ENCODE results near the gene RNF220. TPM values are rescaled to one million over a fixed set of nuclear protein-coding genes. Genes with fewer than 3 reads are reported as not detected.
A peak's percentile ranks its signal among the peaks of the same experiment; 100 is the strongest.
"Not testable (repeated sequence)": the region's sequence is repeated elsewhere in the genome, so short reads cannot be mapped to it uniquely, and the experiment has no call there.

The RNF220 gene
- total RNA-seq, 1 donor from 2014 or later: 21.5 TPM

DNA sequence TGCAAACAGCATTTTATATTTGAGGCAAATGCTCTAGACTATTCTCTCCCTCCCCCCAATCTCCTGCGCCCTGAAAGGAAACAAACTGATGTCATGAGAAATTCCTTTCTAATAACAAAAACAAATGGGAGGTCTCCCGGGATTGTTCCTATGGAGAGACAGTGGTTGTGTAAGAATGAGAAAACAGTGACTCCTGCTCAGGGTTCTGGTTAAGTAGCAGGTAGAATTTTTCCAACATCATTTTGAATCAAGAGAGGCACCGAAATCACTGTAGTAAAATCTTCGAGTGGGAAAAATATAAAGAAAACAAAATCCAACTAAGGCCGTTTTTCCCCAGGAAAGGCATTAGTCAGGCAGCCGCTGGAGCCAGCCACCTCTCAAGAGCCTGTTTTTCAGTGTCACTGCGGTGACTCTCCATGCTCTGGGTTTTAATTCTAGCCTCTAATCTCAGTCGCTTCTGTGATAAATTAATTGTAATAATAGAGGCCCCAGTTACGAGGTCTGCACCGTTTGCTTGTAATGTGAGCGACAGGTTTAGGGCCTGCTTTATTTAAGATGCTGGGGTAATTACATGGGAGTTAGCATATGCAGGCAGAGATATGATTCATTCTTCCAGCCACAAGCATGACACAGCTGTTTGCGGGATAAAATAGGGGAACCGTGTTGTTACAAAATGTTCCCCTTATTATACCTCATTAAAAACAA, 80.3 kb downstream of the RNF220 start:
- ATAC-seq (no peak), DNase-seq (ENCODE audit: low spot score) (no peak)

DNA sequence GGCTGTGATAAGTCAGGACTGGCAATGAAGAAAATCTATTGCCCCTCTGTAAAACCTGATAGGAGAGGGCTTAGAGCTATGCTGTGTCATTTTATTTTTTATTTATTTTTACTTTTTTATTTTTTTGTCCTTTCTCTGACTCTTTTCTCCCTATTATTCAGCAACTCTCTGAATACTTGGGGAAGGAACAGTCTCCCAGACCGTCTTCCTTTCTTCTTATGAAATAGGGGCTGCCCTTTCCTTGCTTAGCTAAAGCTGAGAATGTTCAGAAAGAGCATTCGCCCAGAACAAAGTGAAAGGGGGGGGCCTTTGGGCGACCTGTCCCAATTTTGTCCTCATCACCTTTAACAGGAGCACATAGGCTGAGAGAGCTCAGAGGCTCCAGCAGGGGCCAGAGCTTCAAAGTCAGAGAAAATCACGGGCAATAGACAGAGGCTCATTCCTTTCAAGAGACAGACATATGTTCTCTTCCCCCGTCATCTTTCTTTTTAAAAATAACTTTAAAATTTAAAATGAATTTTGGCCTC, 80.9 kb downstream of the RNF220 start:
- no peak for DNase-seq (ENCODE audit: low spot score)
- ATAC-seq: no peak

DNA sequence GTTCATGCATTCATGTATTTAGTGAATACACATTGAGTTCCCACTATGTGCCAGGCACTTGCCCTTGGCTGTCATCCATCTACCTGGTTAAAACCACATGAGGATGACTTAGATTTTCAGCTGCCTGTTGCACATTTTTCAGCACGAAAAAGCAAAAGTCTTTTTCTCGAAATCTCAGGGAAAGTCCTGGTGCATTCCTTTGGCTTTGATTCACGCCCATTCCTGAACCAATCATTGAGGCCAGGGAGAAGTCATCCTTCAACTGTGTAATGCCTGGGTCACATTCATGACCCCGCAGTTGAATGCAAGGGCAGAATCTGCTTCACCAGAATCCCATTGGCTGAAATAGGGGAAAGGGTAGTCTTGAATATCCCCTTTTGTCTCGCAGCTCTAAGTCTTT, 84.4 kb downstream of the RNF220 start:
- DNase-seq (ENCODE audit: low spot score) (no peak), ATAC-seq (no peak)

DNA sequence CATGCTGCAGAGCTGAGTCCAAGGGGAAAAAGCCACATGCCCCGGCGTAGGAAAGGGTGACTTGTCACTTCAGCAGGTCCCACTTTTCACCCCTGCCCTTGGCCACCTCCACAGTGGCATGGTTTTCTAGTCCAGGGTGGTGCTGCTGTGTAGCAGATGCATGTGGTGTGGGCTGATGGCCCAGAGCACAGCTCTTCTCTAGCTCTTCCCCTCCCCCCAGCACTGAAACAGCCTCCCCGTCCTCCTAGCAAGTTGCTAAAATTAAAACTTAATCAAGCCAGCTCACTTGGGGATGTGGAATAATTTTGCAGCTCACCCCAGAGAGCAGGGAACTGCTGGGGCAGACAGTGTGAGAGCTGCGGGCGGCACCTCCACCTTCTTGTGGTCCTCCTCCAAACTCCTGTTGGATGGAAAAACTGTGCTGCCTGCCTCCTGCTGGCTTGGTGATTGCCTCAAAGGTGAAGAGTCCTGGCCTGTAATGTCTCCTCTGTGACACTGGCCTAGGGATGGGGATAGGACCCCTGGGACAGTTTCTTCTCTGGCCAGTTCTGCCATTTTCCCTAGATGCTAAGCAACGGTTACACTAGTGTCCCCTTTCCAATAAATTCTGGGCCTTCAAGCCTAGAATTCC, 91.6 kb downstream of the RNF220 start:
- DNase-seq (ENCODE audit: low spot score) (no peak), ATAC-seq (no peak)

DNA sequence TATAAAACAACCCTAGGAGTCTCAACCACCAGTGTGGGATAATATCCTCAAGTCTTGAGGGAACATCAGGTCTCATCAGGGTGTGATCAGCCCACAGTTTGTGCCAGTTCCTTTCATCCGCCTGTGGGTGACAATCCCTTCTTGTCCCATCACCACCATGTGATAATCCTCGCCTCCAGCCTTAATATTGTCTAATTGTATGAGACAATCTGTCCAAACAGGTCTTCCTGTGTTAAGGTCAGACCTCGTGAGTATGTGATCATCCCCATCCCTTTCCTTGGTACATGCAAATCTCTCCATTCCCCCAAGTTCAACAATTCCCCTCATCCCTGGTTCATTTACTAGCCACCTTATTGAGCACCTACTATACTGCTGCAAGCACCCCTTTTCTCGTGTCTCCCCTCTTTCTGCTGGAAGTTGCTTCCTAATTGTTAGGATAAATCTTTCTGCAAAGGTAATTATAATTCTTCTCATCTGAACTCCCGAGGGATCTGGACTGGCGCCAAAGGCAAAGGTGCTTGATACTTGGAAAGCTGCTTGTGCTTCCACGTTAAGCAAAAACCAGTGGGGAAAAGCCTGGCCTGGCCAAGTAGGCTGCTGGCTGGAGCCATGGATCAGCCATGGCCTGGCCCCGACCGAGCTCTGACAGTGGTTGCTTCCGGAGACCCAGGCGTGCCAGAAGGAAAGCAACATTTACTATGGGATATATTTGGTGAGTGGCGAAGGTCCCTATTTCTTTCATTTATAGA, 92.5 kb downstream of the RNF220 start:
- DNase-seq (ENCODE audit: low spot score) (no peak), ATAC-seq (no peak)

DNA sequence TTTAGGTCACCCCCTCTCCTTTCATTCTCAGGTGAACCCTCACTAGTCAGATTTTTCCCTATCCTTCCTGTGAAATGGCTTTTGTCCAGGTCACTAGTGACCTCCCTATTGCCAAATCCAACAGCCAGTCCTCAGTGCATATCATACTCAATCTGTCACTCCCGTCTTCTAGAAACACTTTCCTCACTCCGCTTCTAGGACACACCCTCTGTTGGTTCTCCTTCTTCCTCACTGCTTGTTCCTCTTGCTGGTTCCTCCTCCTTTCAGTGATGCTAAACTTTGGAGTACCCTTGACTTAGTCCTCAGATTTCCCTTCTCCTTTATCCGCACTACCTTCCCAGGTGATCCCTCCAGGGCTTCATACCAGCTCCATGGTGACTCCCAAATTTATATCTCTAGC, 94.3 kb downstream of the RNF220 start:
- ATAC-seq: peak; percentile 19

DNA sequence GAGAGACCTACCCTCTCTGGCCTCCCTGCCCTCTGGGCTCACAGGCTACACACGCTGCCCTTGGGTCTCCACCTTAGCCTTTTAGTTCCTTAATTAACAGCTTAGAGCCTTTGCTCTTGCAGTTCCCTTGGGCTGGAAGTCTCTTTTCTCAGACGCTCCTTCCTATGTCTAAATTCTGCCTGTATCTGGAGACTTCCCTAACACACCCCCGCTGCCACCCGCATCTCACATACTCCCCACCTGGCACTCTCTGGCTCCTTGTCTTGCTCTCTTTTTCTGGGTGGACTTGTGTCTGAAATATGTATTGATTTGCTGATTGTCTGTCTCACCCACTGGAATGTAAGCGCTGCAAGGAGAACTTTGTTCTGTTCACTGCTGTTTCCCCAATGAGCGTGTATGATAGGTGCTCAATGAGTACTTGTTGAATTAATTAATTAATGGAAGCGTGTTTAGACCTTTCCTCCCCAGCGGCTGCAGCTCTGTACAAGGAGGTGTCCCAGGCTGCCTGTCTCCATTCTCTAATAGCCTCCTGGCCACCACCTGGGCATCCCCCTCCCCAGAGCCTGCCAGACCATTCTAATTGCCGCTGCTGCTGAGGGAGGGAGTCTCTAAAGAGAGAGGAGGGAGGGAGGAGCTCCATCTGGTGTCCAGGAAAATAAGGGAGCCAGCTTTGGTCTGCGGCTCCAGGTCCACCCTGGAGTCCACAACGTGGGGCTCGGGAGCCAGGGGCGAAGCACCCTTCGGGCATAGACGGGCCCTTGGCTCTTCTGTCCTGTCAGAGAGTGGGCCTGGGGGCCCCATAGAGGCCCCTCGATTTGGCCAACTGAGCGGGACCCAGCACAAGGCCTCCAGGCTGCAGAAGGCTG, 95.4 kb downstream of the RNF220 start:
- DNase-seq (ENCODE audit: low spot score): no peak
- ATAC-seq: peak; percentile 64

More for the DNA sequence above, 94.3 kb downstream of the RNF220 start:
- no peak for DNase-seq (ENCODE audit: low spot score)

DNA sequence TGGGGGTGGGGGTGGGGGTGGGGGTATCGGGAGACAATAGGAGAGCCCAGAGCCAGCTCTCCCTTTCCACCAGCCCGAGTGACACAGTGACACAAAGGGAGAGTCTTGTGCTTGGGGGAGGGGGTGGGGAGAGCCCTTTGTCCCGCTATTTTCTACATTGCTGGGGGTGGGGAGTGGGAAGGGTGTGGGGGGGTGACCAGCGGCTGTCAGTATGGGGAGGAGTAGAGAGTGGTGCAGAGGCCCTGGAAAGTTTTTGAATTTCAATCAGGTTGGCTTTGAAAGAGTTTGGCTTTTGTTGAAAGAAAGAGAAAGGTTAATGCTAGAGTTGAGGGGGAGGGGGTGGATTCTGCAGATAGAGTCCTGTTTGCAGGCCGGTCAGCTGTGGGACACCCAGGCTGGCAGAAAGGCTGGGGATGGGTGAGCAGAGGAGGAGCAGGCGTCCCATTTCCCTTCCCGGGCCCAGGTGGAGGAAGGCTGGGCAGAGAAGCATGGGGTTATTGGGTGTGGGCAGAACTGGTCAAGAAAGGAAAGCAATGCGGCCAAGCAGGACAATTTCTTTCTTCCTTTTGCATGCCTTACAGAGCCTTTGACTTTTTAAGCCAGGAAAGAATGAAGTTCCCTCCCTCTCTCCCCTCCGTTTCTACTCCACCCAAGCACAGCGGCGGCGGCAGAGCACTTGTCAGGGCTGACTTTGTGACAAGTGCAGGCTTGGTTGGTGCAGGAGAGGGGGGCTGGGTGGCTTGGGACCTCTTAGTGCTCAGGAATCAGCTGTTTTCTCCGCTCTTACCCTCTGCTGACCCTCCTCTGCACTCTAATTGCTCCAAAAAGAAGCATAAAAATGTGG, 96.2 kb downstream of the RNF220 start:
- no peak for DNase-seq (ENCODE audit: low spot score)
- no peak for ATAC-seq

DNA sequence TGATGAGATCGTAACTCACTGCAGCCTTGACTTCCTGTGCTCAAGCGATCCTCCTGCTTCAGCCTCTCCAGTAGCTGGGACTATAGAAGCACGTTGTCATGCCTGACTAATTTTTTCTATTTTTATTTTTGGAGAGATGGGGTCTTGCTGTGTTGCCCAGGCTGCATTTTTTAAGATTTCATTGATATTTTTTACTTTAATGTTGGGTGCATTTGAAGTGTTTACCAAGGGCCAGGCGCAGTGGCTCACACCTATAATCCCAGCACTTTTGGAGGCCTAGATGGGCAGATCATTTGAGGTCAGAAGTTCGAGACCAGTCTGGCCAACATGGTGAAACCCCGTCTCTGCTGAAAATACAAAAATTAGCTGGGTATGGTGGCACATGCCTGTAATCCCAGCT, 97.8 kb downstream of the RNF220 start:
- ATAC-seq; DNase-seq (ENCODE audit: low spot score): not testable (repeated sequence)

DNA sequence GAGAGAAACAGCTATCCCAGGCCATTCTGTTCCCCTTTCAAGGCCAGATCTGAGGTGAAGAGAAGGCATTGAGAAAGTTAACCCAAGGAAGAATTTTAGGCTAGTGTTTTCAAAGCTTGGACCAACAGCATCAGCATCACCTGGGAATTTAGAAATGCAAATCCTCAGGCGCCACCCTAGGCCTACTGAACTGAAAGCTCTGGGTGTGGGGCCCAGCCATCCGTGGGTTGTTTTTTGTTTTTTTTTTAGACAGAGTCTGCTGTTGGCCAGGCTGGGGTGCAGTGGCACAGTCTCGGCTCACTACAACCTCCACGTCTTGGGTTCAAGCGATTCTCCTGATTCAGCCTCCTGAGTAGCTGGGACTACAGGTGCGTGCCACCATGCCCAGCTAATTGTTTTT, 98.6 kb downstream of the RNF220 start:
- no peak for DNase-seq (ENCODE audit: low spot score)
- ATAC-seq: no peak

DNA sequence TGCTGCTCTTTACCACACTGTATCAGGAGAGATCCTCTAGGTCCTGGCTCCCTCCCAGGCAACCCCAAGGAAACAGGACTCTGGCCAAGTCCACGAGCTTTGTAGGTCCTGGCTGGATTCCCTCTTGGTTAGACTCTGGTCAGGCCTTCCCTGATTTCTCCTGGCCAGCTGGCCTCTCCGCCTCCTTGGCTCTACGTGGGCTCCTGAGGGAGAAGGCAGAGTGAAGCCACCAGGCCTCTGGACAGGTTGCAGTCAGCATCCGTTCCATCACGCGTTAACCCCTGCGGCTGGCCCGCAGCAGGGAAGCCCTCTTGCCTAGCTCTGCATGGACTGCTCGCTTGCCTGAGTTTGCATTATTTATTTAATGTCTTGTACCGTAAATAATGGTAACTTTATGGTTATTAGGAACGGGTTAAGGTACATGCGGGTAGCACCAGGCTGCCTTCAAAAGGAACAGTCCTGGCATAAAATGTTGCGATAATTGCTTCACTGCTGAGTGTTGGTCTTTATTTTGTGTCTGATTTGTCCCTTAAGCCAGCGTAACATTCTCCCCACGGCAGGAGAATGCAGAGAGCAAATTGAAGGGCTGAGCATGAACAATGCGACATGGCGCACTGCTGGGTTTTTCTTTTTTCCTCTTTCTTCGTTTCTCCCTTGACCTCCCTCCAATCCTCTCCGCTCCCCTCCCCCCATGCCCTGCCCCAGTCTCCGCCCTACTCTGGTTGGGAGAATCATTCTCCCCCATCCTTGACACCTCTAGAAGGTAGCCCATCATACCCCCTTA, 100.3 kb downstream of the RNF220 start:
- peak; percentile 71 for ATAC-seq
- peak; percentile 54 for DNase-seq (ENCODE audit: low spot score)

DNA sequence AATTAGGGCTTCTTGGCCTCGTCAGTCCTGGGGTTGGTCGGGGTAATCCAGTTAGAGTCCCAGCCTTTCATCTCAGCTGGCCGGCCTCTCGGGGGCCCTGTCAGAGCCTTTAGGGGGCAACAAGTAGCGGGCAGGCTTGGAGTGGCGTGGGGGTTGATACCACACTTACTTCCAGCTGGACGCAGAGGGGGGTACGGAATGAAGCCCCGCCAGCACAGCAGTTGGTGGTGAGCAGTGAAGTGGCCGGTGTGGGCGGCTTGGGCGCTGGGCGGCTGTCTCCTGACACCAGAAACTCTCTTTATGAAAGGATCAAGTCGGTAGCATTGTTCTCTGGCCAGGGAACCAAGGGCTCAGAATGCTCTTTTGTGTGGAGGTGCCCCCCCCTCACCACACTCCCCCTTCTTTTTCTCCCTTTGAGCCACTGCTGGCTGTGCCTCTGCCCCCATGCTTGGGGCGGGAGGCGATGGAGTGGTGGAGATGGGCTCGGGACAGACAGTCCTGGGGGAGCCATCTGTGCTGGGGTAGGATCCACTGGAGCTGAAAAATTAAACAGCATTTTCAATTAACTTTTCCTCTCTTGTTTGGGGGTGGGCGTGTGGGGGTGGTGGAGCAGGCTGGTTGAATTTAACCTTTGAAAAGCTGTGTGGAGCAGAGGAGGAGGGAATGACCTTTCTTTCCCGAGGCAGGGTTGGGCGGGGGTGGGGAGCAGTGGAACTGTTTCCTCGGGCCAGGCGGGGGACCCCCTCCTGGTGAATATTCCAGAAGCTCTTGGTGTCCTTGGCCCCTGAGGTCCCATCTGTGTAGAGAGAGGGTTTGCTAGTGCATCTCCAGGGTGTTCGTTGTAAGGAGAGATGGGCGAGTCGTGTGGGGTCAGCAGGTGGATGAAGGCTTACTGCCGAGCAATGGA, 102.7 kb downstream of the RNF220 start:
- ATAC-seq (no peak), DNase-seq (ENCODE audit: low spot score) (no peak)

DNA sequence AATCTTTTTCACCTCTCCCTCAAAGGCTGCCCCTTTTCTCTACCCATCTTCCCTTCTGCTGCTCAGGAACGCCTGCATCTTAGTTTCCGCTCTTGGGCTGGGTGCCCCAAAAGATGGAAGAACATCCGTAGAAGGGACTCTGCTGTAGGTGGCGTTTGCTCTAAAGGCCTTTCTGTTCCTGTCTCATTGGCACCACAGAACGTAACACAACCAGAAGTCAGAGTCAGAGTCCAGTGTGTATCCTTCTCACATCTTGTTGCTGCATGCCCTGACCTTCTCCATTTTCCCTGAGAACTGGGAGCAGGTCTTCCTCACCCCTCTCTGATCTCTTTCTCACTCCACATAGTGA, 103.3 kb downstream of the RNF220 start:
- ATAC-seq: no peak

DNA sequence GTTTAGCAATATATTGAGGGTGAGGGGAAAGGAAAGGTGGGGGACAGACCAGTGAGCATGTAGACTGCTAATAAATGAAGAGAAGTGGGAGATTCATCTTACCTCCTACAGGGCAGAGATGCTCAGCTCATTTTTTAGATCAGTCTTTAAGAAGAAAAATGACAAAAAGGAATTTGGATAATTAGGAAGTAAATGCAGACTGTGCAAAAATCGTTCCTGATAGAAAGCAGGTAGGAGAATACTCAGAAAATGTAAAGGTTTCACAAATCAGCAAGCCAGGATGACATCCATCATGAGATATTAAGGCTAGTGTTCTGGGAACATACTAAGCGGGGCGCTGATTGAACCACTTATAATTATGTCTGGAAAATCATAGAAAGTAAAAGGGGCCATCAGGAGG, 106.3 kb downstream of the RNF220 start:
- ATAC-seq (no peak), DNase-seq (ENCODE audit: low spot score) (no peak)

More for the DNA sequence above, 103.3 kb downstream of the RNF220 start:
- DNase-seq (ENCODE audit: low spot score): no peak

DNA sequence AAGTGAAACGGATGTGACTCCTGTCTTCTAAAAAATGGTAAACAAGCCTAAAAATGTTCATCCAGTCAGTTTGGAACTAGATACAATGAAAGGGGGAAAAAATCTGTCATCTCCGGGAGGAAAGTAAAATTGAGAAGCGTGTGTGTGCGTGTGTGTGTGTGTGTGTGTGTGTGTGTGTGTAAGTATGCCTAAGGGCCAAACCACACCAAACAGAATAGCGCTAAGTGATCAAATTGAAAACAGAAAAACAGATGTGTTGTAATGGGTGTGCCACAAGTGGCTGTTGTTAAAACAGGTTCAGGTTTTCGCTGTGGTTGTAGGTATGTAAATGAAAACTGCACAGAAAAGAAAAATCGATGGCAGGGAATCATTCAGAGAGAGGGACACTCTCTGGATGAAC, 106.7 kb downstream of the RNF220 start:
- no peak for ATAC-seq

DNA sequence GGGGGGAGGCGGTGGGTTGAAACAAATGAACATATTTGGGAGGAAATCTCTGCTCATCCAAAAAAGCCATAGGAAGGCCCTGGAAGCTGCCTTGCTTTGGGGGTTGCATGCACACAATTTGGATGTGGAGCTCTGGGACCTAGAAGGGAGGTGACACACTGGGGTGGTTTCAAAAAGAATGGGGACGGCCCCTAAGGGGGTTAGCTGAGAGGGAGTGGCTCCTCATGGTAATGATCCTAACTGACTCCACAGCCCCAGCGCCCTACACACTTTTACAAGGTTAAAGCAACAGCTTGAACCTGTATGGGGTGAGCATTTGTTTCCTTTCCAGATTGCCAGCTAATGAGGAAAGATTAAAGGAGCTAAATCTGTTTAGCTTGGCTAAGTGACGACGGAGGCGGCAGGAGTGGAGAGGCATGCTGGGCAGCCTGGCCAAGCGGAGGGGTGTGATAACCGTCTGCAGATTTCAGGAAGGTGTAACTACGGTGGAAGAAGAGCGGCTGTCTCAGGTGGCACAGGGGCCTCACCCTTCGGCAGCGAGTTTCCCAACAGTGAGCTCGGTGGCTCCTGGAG, 107.3 kb downstream of the RNF220 start:
- ATAC-seq (no peak), DNase-seq (ENCODE audit: low spot score) (no peak)

More for the DNA sequence above, 106.7 kb downstream of the RNF220 start:
- no peak for DNase-seq (ENCODE audit: low spot score)

DNA sequence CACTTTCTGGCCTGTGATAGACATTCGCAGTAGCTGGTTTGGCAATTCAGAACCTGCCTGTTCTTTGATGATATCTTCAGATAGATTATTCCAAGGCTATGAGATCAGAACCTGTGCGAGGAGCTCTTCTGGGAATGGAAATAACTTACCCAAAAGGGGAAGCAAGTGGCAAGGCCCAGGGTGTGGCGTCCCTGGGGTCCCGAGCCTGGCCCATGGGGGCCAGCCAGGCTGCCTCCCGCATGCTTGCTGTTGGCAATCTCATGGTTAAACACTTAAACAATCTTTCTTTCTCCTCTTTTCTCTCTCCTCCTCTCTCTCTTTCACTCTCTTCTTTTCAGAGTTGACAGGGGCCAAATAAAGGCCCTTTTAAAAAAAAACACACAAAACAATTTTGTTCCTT, 108.1 kb downstream of the RNF220 start:
- DNase-seq (ENCODE audit: low spot score) (no peak), ATAC-seq (no peak)

DNA sequence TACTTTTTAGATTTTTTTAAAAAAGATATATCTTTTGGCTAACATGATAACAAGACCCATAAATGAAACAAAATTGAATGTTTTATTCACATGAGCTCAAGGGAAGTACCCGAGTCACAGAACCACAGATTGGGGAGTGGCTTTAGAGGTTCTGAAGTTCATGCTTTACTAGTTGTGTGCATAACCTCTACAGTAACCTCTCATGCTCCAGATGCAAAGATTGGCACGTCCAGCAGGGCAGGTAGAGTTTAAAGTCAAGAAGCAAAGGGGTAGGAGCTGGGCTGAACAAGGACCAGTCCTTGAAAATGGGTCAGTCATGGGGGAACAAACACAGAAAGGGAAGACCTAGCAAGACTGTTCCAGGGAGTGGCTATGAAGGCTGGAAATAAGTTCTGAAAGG, 109.6 kb downstream of the RNF220 start:
- ATAC-seq (no peak), DNase-seq (ENCODE audit: low spot score) (no peak)

Measured in left lobe of liver (tissue), 2 donors.